NCI-H1417 treated with DMSO at 0.1 percent for 48 hours (cell line): Measurements from ENCODE around the gene TRIM22.

Experiments
- DNase-seq: peaks from one replicate; lab custom pipeline; 2025; lab: John Stamatoyannopoulos, UW

TRIM22 gene

DNA sequence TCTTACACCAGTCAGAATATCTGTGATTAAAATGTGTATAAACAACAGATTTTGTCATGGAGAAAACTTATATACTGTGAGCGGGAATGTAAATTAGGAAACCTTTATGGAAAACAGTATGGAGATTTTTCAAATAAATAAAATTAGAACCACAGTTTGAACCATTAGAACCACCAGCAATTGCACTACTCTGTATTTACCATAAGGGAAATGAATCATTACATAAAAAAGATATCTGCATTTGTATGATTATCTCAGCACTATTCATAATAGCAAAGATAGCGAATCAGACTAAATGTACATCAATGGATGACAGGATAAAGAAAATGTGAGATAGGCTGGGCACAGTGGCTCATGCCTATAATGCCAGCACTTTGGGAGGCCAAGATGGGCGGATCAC is 57.0 kb downstream of the TRIM22 start:
- DNase-seq, result no peak

DNA sequence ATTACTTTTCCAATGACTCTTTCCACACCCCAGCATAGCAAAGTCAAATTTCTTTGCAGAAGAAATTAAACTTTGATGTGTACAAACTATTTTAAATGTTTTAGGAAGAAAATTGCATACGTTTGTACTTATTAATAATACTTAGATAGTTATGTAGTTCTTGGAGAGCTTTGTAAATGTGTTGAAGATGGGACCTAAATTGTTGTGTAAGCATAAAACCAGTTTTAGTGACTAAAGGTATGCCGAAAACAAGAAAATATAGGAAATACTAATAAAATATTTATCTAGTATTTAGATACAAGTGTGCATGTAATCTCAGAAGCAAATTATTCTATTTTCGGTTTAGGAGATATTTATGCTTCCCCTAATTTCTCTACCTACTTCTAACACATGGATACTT is 60.2 kb downstream of the TRIM22 start:
- DNase-seq, result no peak

DNA sequence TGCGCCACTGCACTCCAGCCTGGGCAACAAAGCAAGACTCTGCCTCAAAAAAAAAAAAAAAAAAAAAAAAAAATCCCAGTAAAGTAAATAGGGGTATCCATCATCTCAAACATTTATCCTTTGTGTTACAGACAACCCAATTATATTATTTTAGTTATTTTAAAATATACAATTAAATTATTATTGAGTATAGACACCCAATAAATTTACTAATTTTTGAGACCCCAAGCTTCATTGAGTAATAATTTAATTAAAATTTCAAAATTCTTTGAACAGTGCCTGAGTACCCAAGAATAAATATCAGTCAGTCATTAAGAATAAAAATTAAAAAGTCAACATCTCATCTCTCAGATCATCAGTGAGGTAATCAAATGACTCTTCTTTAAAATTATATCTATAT is 64.4 kb downstream of the TRIM22 start, which contains the start of gene OR52N4:
Gene OR52N4, plus strand, starts transcription at position 301 of the 400 bp plus-strand sequence. CDS start 498 bp downstream, outside the sequence.
- DNase-seq, result no peak
